Osteoblast (primary cell): Measurements from ENCODE around the gene PDCD5. TPM values are rescaled to one million over a fixed set of nuclear protein-coding genes. Genes with fewer than 3 reads are reported as not detected.

Source experiments
- DNase-seq: peaks from one replicate; pipeline ENCODE4 v3.0.0; 2011; ENCODE audit warnings: low spot score, mixed read lengths; ENCODE audit not compliant: insufficient read length; ENCODE audit errors: missing footprints
- H2AFZ ChIP-seq: 2 replicates; pipeline ENCODE4 v1.6.0; 2011; ENCODE audit warnings: mild to moderate bottlenecking, low read length
- H3K27ac ChIP-seq: 2 replicates; pipeline ENCODE4 v1.5.1; 2011; ENCODE audit warnings: mild to moderate bottlenecking, low read depth, low read length, moderate library complexity
- H3K27me3 ChIP-seq: 2 replicates; pipeline ENCODE4 v1.6.0; 2012; ENCODE audit warnings: mild to moderate bottlenecking, control low read depth, inconsistent platforms, low read length, moderate library complexity; ENCODE audit not compliant: insufficient read depth
- H3K36me3 ChIP-seq: 2 replicates; pipeline ENCODE4 v1.5.1; 2011; ENCODE audit warnings: mild to moderate bottlenecking, low read length, control low read depth, moderate library complexity; ENCODE audit not compliant: insufficient read depth
- H3K4me1 ChIP-seq: 2 replicates; pipeline ENCODE4 v1.5.1; 2011; ENCODE audit warnings: mild to moderate bottlenecking, low read length, control low read depth, moderate library complexity; ENCODE audit not compliant: insufficient read depth
- H3K4me2 ChIP-seq: 2 replicates; pipeline ENCODE4 v1.6.0; 2011; ENCODE audit warnings: mild to moderate bottlenecking, low read length; ENCODE audit not compliant: insufficient read depth
- H3K4me3 ChIP-seq: fragments of 200-600 bp; sonication (generic); 3 replicates; pipeline ENCODE4 v1.5.1; 2012; ENCODE audit warnings: mild to moderate bottlenecking, low read length, inconsistent platforms; ENCODE audit not compliant: insufficient read depth
- H3K79me2 ChIP-seq: 2 replicates; pipeline ENCODE4 v1.6.0; 2012; ENCODE audit warnings: mild to moderate bottlenecking, low read length, control low read depth, inconsistent platforms; ENCODE audit not compliant: insufficient read depth
- H3K9me3 ChIP-seq: 2 replicates; pipeline ENCODE4 v1.5.1; 2011; ENCODE audit warnings: low read depth, low read length, control low read depth
- H4K20me1 ChIP-seq: 2 replicates; pipeline ENCODE4 v1.6.0; 2012; ENCODE audit warnings: mild to moderate bottlenecking, low read length, control low read depth; ENCODE audit not compliant: insufficient read depth
- CTCF ChIP-seq: IDR thresholded peaks from 2 replicates; pipeline ENCODE4 v1.5.1; 2011; ENCODE audit warnings: mild to moderate bottlenecking, low read depth, low read length, moderate library complexity; ENCODE audit errors: extremely low read depth
- total RNA-seq: library from RNA; depleted of rRNA; stranded (reverse); fragments of >200 nt; gene quantifications from 2 replicates; pipeline ENCODE4 v1.2.3, GENCODE V29; 2012

Gene PDCD5
- total RNA-seq, 1 donor = 51.0 TPM

GRCh38 chr19:32613008-32613407, 32.0 kb downstream of the PDCD5 start:
- H4K20me1 ChIP-seq = no peaks in the 10 kb centered on the region
- no peaks in the 10 kb centered on the region for H3K79me2 ChIP-seq
- H3K27me3 ChIP-seq = no peaks in the 10 kb centered on the region
- no peak overlapping the region for H2AFZ ChIP-seq
- H3K36me3 ChIP-seq = peaks cover 43% of the 10 kb centered on the region
- no peak overlapping the region for H3K4me2 ChIP-seq
- no peak overlapping the region for H3K4me3 ChIP-seq
- no peaks in the 10 kb centered on the region for H3K9me3 ChIP-seq
- no peaks in the 10 kb centered on the region for H3K4me1 ChIP-seq
- no peak for DNase-seq
- no peak overlapping the region for H3K27ac ChIP-seq
- TF ChIP-seq CTCF = no peak

GRCh38 chr19:32614916-32615315, 33.9 kb downstream of the PDCD5 start:
- Histone ChIP-seq H4K20me1 (no peaks in the 10 kb centered on the region), H3K9me3 (no peaks in the 10 kb centered on the region), H3K4me3 (no peak overlapping the region), H3K36me3 (peaks cover 57% of the 10 kb centered on the region), H3K4me2 (no peak overlapping the region), H2AFZ (no peak overlapping the region), H3K27me3 (no peaks in the 10 kb centered on the region), H3K79me2 (no peaks in the 10 kb centered on the region), H3K4me1 (no peaks in the 10 kb centered on the region), H3K27ac (no peak overlapping the region)
- no peak for TF ChIP-seq CTCF
- no peak for DNase-seq

GRCh38 chr19:32615569-32615968, 34.6 kb downstream of the PDCD5 start:
- Histone ChIP-seq H2AFZ (no peak overlapping the region), H3K27me3 (no peaks in the 10 kb centered on the region), H3K4me3 (no peak overlapping the region), H3K4me2 (no peak overlapping the region), H3K36me3 (peaks cover 58% of the 10 kb centered on the region), H3K27ac (no peak overlapping the region), H4K20me1 (no peaks in the 10 kb centered on the region), H3K79me2 (no peaks in the 10 kb centered on the region), H3K9me3 (no peaks in the 10 kb centered on the region), H3K4me1 (no peaks in the 10 kb centered on the region)
- DNase-seq = no peak
- no peak for TF ChIP-seq CTCF

- Histone ChIP-seq H3K27ac (no peak overlapping the region), H2AFZ (no peak overlapping the region), H3K4me3 (no peak overlapping the region), H3K79me2 (no peaks in the 10 kb centered on the region), H3K4me2 (no peak overlapping the region), H3K4me1 (no peaks in the 10 kb centered on the region), H3K9me3 (no peaks in the 10 kb centered on the region), H3K36me3 (peaks cover 53% of the 10 kb centered on the region), H4K20me1 (no peaks in the 10 kb centered on the region), H3K27me3 (no peaks in the 10 kb centered on the region)
- DNase-seq = no peak
- TF ChIP-seq CTCF = no peak
Measured at GRCh38 chr19:32619051-32619685, 38.2 kb downstream of the PDCD5 start.
